HepG2 (cell line): ENCODE measurements around the gene PODXL. TPM values are rescaled to one million over a fixed set of nuclear protein-coding genes. Genes with fewer than 3 reads are reported as not detected.

Source experiments
- GABPB1 ChIP-seq: IDR thresholded peaks from 2 replicates; pipeline ENCODE4 v1.6.1; 2016; ENCODE audit warnings: mild to moderate bottlenecking, missing genetic modification reagents, moderate library complexity, missing compliant biosample characterization
- GATAD2A ChIP-seq: IDR thresholded peaks from 2 replicates; pipeline ENCODE4 v1.6.1; 2016
- HMG20A ChIP-seq: IDR thresholded peaks from 2 replicates; pipeline ENCODE4 v1.6.1; 2016; ENCODE audit warnings: borderline replicate concordance
- IRF2 ChIP-seq: IDR thresholded peaks from 2 replicates; pipeline ENCODE4 v1.6.1; 2018; ENCODE audit warnings: missing genetic modification reagents, missing compliant biosample characterization
- PAXIP1 ChIP-seq: sonication (generic); formaldehyde crosslinking; conservative IDR thresholded peaks from 2 replicates; pipeline ENCODE4 v1.4.0; 2020; ENCODE audit warnings: mild to moderate bottlenecking, missing genetic modification reagents, moderate library complexity
- SALL1 ChIP-seq: sonication (generic); formaldehyde crosslinking; IDR thresholded peaks from 2 replicates; pipeline ENCODE4 v1.8.0; 2022; ENCODE audit warnings: mild to moderate bottlenecking, missing genetic modification reagents
- SPEN ChIP-seq: sonication (generic); formaldehyde crosslinking; IDR thresholded peaks from 2 replicates; pipeline ENCODE4 v1.5.1; 2020; ENCODE audit warnings: low read depth, mild to moderate bottlenecking, missing genetic modification reagents
- TBX2 ChIP-seq: sonication (generic); formaldehyde crosslinking; IDR thresholded peaks from 2 replicates; pipeline ENCODE4 v1.5.0; 2020; ENCODE audit warnings: missing genetic modification reagents, mild to moderate bottlenecking, borderline replicate concordance
- TEAD3 ChIP-seq: optimal IDR thresholded peaks from 2 replicates; pipeline ENCODE3; 2016; ENCODE audit warnings: borderline replicate concordance
- ZBTB7A ChIP-seq: sonication (generic); formaldehyde crosslinking; IDR thresholded peaks from 2 replicates; pipeline ENCODE4 v1.8.0; 2022; ENCODE audit warnings: mild to moderate bottlenecking, missing genetic modification reagents
- ZKSCAN1 ChIP-seq: fragments of 150-350 bp; IDR thresholded peaks from 2 replicates; pipeline ENCODE4 v1.6.1; 2014; ENCODE audit warnings: low read length
- ZNF282 ChIP-seq: fragments of 450-650 bp; IDR thresholded peaks from 2 replicates; pipeline ENCODE4 v1.6.1; 2018; ENCODE audit not compliant: partially characterized antibody
- ZNF460 ChIP-seq: sonication (generic); formaldehyde crosslinking; IDR thresholded peaks from 2 replicates; pipeline ENCODE4 v1.5.1; 2020; ENCODE audit warnings: missing genetic modification reagents, mild to moderate bottlenecking, borderline replicate concordance
- ZNF501 ChIP-seq: sonication (generic); formaldehyde crosslinking; IDR thresholded peaks from 2 replicates; pipeline ENCODE4 v1.5.1; 2020; ENCODE audit warnings: mild to moderate bottlenecking, moderate library complexity, missing genetic modification reagents
- ZNF704 ChIP-seq: sonication (generic); formaldehyde crosslinking; IDR thresholded peaks from 2 replicates; pipeline ENCODE4 v1.8.1; 2023; ENCODE audit warnings: mild to moderate bottlenecking, inconsistent platforms, moderate library complexity, missing genetic modification reagents, borderline replicate concordance
- ZSCAN30 ChIP-seq: sonication (generic); formaldehyde crosslinking; IDR thresholded peaks from 2 replicates; pipeline ENCODE4 v1.5.0; 2020; ENCODE audit warnings: mild to moderate bottlenecking, missing genetic modification reagents
- polyA plus RNA-seq, 8 experiments: library from polyadenylated mRNA; depleted of rRNA in 3 of 8; stranded (reverse) in 7 of 8; unstranded in 1 of 8; fragments of >200 nt; fragmentation: Illumina TruSeq in 4 of 8; extraction: Trizol in 4 of 8; gene quantifications; 2 replicates each; pipeline versions ENCODE4 v1.2.1 to v1.2.3, GENCODE V29; 2011 to 2016; ENCODE audit warnings: low read depth in 4 of 8, missing spikeins in 1 of 8, mixed read lengths in 1 of 8; ENCODE audit not compliant: insufficient read depth in 1 of 8
- total RNA-seq, 5 experiments: library from RNA; depleted of rRNA; stranded (reverse); fragments of >200 nt; fragmentation: Illumina TruSeq; extraction: Trizol; gene quantifications; 2 replicates each; pipeline ENCODE4 v1.2.3, GENCODE V29; 2016; ENCODE audit warnings: low read depth in 1 of 5
- TF ChIP-seq, protein P1 (sequence below): sonication (generic); formaldehyde crosslinking; IDR thresholded peaks from 2 replicates; pipeline ENCODE4 v1.4.0; 2020; ENCODE audit warnings: missing genetic modification reagents
- TF ChIP-seq, protein P2 (sequence below): IDR thresholded peaks from 2 replicates; pipeline ENCODE4 v1.6.1; 2018; ENCODE audit warnings: missing genetic modification reagents, mild to moderate bottlenecking, missing compliant biosample characterization
- TF ChIP-seq, protein P3 (sequence below): sonication (generic); formaldehyde crosslinking; IDR thresholded peaks from 2 replicates; pipeline ENCODE4 v1.4.0; 2020; ENCODE audit warnings: mild to moderate bottlenecking, missing genetic modification reagents

The PODXL gene
- total and polyA plus RNA-seq, 2 of the 13 experiments (the other 11 are each of a cell fraction or from before 2014, with no cell fraction given): 0.22 to 0.54 TPM

DNA sequence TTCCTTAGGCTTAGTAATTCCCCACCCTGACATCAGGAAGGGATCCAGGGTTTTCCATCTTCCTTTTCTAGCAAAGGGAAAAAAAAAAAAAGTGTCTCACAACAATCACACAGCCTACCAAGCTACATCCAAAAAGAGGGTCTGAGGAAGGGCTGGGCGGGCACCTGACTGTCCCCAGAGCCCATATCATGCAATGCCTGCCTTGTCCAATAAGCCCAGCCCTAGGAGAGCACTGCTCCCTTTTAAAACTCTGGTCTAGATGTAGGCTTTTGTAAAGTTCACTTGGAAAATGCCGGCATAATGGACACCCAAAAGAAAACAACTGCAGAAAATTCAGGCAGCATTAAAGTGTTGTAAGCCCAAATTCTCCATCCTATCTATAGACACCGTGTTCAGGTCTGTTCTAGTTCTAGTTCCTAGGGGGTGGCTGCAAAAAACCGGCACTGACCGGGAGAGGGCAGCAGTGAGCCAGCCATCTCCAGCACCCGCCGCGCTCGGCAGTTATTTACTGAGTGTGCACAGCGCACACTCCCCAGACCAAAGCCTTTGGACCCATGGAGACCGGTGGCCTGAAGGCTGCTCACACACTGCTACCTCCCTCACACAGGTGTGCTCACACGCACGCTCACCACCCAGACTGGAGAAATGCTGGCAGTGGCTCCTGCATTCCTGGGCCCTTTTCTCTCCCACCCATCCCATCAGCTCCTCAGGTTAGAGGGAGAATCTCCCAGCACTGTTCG is 48.7 kb downstream of the PODXL start (continued):
- TF ChIP-seq ZNF460 (no peak), ZNF704 (CRISPR knock-in tag) (no peak), SPEN (CRISPR knock-in tag) (peak; percentile 51; the same call in 1 of the 2 replicates), TEAD3 (peak; percentile 56), GABPB1 (CRISPR knock-in tag) (0 out of 2 replicates have a peak, but pooled peaks have one; percentile 29), GATAD2A (CRISPR knock-in tag) (peak; percentile 36; the same call in 1 of the 2 replicates), IRF2 (no peak), PAXIP1 (CRISPR knock-in tag) (0 out of 2 replicates have a peak, but pooled peaks have one; percentile 24), ZNF282 (no peak), SALL1 (CRISPR knock-in tag) (peak; percentile 59), ZSCAN30 (CRISPR knock-in tag) (no peak), ZNF501 (peak; percentile 42; the same call in 1 of the 2 replicates), TBX2 (CRISPR knock-in tag) (peak; percentile 24; the same call in 1 of the 2 replicates), ZKSCAN1 (no peak), HMG20A (CRISPR knock-in tag) (no peak), ZBTB7A (CRISPR knock-in tag) (no peak)
- TF ChIP-seq, protein P1, sequence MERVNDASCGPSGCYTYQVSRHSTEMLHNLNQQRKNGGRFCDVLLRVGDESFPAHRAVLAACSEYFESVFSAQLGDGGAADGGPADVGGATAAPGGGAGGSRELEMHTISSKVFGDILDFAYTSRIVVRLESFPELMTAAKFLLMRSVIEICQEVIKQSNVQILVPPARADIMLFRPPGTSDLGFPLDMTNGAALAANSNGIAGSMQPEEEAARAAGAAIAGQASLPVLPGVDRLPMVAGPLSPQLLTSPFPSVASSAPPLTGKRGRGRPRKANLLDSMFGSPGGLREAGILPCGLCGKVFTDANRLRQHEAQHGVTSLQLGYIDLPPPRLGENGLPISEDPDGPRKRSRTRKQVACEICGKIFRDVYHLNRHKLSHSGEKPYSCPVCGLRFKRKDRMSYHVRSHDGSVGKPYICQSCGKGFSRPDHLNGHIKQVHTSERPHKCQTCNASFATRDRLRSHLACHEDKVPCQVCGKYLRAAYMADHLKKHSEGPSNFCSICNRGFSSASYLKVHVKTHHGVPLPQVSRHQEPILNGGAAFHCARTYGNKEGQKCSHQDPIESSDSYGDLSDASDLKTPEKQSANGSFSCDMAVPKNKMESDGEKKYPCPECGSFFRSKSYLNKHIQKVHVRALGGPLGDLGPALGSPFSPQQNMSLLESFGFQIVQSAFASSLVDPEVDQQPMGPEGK (CRISPR knock-in tag): peak; percentile 26; the same call in 1 of the 2 replicates
- TF ChIP-seq, protein P2, sequence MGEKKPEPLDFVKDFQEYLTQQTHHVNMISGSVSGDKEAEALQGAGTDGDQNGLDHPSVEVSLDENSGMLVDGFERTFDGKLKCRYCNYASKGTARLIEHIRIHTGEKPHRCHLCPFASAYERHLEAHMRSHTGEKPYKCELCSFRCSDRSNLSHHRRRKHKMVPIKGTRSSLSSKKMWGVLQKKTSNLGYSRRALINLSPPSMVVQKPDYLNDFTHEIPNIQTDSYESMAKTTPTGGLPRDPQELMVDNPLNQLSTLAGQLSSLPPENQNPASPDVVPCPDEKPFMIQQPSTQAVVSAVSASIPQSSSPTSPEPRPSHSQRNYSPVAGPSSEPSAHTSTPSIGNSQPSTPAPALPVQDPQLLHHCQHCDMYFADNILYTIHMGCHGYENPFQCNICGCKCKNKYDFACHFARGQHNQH (CRISPR knock-in tag): no peak
- TF ChIP-seq, protein P3, sequence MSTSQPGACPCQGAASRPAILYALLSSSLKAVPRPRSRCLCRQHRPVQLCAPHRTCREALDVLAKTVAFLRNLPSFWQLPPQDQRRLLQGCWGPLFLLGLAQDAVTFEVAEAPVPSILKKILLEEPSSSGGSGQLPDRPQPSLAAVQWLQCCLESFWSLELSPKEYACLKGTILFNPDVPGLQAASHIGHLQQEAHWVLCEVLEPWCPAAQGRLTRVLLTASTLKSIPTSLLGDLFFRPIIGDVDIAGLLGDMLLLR (CRISPR knock-in tag): no peak
